GM18526 (cell line): Measurements from ENCODE around the gene NCOR2.

ENCODE experiments used
- POLR2A ChIP-seq: IDR thresholded peaks from 3 replicates; pipeline ENCODE4 v1.6.1; 2011; ENCODE audit not compliant: insufficient read length; ENCODE audit errors: extremely low read depth

Gene NCOR2

GRCh38 chr12:124547626-124548025 is 19.8 kb downstream of the NCOR2 start:
- no peak for TF ChIP-seq POLR2A

GRCh38 chr12:124545508-124546418 is 21.6 kb downstream of the NCOR2 start:
- no peak for TF ChIP-seq POLR2A

- no peak for TF ChIP-seq POLR2A
Observed at GRCh38 chr12:124544983-124545382, 22.4 kb downstream of the NCOR2 start.

DNA sequence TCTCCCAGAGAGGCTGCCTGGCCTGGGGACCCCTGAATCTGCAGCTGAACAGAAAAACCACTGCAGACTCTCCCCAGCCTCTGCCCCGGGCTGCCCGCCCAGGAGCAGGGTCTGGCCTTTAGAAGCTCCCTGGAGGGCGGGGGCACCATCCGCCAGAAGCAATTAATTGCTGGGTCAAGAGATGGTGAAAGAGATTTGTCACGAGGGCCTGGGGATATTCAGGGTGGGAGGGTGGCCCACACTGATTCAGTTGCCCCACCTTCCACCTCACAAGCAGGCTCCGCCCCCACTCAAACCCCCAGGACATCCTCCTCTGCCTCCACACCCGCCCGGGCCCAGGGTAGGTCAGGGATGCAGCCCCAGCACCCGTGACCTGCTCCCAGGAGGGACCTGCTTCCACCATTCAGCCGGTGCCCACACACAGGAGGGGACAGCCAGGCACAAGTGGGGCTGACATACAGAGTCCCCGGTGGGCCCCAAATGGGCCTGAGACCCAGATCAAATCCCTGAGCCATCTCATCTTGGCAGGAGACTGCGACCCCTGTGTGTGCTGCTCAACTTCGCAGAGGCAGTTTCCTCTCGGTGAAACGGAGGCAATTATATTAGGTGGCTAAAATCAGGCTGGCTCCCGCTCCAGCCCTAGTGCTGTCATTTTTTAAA is 23.0 kb downstream of the NCOR2 start:
- no peak for TF ChIP-seq POLR2A

DNA sequence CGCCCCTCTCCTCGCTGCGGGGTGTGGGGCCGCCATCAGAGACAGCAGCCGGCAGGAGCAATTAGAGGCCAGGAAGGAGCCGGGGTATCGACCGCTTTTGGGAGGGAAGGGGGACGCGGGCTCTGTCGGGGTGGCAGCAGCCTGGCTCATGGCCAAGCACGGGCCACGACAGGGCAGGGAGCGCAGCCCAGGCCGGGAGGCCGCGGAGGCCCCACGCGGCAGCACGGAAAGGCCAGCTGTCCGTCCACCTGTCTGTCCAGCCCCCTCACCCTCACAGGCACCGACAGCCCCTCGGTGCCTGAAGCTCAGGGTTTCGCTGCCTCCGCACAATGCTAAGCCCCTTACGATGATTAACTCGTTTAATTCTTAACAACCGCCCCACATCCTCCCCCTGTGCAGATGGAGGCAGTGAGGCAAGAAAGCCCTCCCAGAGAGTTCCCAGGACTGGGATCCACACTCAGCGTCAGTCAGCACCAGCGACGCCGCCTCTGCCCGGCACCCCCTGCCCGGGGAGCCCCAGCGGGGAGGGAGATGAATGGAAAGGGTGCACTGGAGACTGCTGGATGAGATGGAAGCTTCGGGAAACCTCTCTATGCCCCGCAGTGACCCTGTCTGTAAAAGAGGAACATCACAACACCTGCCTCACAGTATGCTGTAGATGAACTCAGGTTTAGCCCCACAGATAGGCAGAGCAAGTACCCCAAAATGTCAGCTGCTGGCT is 23.7 kb downstream of the NCOR2 start:
- TF ChIP-seq POLR2A, result no peak

DNA sequence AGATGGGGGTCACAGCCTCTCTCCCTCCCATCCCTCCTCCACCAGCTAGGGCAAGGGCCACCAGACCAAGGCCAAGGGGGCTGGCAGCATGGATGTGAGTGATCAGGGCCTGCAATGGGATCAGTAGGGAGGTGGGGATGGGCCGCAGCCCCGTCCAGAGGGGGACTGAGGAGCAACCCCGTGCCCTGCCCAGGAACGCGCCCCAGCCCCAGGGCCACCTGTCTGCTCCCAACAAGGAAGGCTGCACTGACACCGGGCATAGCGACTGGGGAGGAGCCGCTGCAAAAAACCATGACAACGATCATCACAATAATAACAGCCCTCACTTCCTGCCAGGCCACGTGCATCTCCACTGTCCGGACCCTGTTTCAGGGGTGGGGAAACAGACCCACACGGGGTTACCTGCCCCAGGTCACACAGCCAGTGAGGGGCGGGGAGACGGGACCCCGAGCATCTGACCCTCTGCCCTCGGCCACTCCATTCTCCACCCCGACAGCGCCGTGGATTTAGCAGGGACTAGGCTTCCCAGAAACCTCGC is 24.3 kb downstream of the NCOR2 start:
- no peak for TF ChIP-seq POLR2A

DNA sequence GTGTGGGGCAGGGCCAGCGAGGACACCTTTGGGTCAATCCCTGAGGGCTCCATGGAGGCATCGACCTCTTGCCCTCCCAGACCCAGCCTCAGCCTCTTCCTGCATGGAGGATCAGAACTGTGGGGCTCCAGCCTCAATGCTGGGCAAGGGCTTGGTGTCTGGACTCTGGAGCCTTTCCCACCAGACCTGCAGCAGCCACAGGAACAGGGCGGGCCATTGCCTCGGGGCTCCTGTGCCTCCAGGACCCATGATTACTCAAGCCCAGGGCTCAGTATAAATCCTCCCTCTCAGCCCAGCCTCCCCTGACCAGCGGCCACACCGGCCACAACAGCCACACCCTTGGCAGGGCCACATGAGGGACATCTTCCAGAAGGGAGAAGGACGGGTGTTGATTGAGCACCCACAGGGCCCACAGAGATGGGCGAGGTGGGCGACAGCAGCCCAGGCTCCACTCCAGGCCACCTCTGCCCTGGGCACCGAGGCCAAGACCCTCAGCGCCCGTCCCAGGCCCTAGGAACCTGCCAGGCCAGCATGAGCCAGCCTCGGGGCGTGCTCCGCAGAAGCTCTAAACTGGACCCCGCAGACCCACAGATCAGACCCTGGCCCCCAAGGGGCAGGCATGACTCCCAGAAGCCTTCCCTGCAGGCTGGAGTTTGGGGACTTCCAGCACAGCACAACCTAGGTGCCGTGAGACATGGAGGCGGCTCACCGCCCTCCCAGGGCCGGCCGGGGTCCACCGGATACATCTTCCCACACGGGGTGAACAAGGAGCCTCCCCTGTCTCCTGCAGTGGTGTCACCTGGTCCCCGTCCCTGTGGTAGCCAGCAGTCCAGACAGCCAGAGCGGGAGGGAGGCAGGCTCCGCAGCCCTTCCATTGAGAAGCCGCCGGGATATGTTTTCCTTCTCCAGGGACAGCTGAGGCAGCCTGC is 25.1 kb downstream of the NCOR2 start:
- TF ChIP-seq POLR2A, result no peak

GRCh38 chr12:124541322-124541721 is 26.1 kb downstream of the NCOR2 start:
- TF ChIP-seq POLR2A, result no peak

DNA sequence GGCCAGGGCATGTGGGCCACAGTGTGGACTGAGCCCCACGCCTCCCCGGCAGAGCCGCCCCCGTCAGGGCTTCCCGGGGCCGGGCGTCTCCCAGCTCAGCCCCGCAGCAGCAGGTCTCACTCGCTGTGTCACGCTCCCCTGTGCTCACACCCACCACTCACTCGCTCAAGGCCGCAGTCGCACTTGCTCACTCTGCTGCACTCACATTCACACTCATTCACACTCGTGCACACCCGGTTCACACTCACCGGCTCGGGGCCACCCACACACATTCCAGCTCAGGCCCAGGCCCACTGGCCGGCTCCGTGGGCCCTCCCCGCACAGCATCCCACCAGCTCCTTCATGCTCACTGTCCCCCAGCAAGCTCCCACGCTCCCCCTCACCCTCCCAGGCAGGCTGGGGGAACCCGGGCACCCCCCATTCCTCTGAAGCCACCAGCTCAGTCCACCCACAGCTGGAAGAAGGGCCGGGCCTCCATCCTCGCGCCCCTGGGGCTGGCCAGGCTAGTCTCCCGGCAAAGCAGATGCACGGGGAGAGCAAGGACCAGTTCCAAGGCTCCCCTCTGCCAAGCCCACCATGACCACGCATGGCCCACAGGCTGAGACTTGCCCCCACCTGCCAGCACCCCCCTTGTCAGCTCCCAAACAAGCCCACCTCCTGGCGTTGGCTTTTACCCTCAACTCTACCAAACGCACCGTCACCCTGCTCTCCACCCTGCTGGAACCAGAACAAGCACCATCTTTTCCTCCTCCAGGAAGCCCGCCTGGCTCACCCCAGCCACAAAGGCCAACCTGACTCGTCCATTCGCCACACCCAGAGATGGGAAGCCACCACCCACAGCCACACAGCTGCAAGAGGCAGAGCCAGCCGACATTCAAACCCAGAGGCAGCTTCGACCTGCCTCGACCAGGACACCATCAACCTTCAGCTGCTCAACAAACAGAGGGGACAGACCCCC is 28.0 kb downstream of the NCOR2 start:
- TF ChIP-seq POLR2A, result no peak

GRCh38 chr12:124538194-124539082 is 29.0 kb downstream of the NCOR2 start:
- no peak for TF ChIP-seq POLR2A

DNA sequence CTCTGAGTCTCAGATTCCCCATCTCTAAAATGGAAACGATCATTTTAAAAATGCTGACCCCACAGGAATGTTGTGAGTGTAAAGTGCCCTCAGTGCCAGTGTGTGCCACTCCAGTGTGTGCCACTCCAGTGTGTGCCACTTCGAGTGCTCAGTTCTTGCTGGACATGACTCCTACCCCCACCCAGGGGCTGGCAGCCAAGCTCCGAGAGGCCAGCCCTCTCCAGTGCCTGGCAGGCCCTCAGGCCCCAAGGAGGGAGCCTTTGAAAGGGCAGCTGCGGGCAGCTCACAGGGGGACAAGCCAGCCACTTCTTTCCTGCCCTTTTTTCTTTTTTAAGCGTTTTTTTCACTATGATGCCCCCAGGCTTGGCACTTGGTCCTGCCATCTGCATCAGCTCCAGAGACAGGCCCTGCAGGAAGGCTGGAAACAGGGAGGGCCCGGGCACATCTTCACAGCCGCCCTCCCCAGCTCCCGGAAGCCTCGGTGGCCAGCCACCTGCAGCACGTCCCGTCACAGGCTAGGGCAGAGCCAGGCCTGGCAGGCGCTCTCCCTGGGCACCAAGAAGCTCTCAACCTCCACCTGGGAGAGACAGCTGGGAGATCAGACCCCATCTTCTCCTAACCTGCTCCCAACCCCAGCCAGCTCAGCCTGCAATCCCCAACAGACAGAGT is 29.8 kb downstream of the NCOR2 start:
- TF ChIP-seq POLR2A, result no peak

DNA sequence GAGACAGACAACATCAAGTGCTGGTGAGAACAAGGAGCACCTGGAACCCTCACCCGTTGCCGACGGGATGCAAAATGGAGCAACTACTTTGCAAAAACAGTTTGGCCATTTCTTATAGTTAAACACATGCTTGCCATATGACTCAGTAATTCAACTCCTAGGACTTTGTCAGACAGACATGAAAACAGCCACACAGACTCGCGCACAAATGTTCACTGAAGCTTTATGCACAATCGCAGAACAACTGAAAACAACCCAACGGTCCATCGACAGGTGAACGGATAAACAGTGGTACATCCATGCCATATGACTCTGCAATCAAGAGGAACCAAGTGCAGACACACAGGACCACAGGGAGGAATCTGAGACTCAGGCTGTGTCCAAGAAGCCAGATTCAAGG is 30.8 kb downstream of the NCOR2 start:
- no peak for TF ChIP-seq POLR2A
